HepG2 (cell line): ENCODE results near the gene GPN2. TPM values are rescaled to one million over a fixed set of nuclear protein-coding genes. Genes with fewer than 3 reads are reported as not detected.

Experiments
- ATAC-seq: fragments of 200-7000 bp; cut with Tn5 transposase; 3 replicates; pipeline ENCODE4 v1.9.1; 2020; ENCODE audit warnings: mild to moderate bottlenecking, moderate library complexity
- BruUV-seq: library from RNA; stranded (reverse); fragments of 400-500 nt; replicated peaks from 2 replicates; lab custom pipeline; 2021; lab: Mats Ljungman, UMichigan
- CTCF ChIA-PET: fragments of 300-600 bp; formaldehyde crosslinking; extraction: SDS; loops from one replicate; lab custom pipeline; 2021; ENCODE audit warnings: low total read pairs, inconsistent platforms, low intra/inter-chr PET ratio; lab: Yijun Ruan, JAX
- POLR2A ChIA-PET: fragments of 350-600 bp; sonication (Branson Sonifier 250); formaldehyde crosslinking; loops from one replicate; lab custom pipeline; 2020; ENCODE audit warnings: antibody characterized with exemption, inconsistent platforms; lab: Yijun Ruan, JAX
- DNase-seq: peaks from one replicate; pipeline ENCODE4 v3.0.0-alpha.2; 2015; ENCODE audit warnings: low spot score
- FAIRE-seq: peaks from 3 replicates; lab custom pipeline; 2011; peaks lifted over from hg19 to GRCh38; lab: Jason Lieb, UNC
- H2AFZ ChIP-seq: one replicate; pipeline ENCODE4 v1.6.1; 2011; ENCODE audit warnings: low read length, inconsistent platforms
- H3K27ac ChIP-seq: fragments of 300-600 bp; 3 replicates; pipeline ENCODE4 v1.8.0; 2011; ENCODE audit warnings: mixed run types, mild to moderate bottlenecking, mixed read lengths, low read length, inconsistent platforms; ENCODE audit not compliant: insufficient read depth; ENCODE audit errors: extremely low read length
- H3K27me3 ChIP-seq, 2 experiments: fragments of 200-600 bp in 1 of 2; 2 replicates in 1 of 2; 3 replicates in 1 of 2; pipeline versions ENCODE4 v1.6.0 to v1.8.0; 2011; ENCODE audit warnings: low read length in 2 of 2, mild to moderate bottlenecking in 2 of 2, moderate library complexity in 2 of 2, inconsistent platforms in 1 of 2; ENCODE audit not compliant: insufficient read depth in 2 of 2, control insufficient read depth in 1 of 2
- H3K36me3 ChIP-seq, 2 experiments: fragments of 200-600 bp in 1 of 2; replicated peaks in 1 of 2; 2 replicates in 1 of 2; 3 replicates in 1 of 2; pipeline versions ENCODE4 v1.5.1 to v1.8.0; 2011; ENCODE audit warnings: low read length in 2 of 2, inconsistent platforms in 1 of 2; ENCODE audit not compliant: insufficient read depth in 2 of 2, control insufficient read depth in 1 of 2
- H3K4me1 ChIP-seq: 2 replicates; pipeline ENCODE4 v1.5.1; 2012; ENCODE audit warnings: low read length, inconsistent platforms; ENCODE audit not compliant: insufficient read depth
- H3K4me2 ChIP-seq: 2 replicates; pipeline ENCODE4 v1.6.0; 2011; ENCODE audit warnings: low read depth, low read length, inconsistent platforms
- H3K4me3 ChIP-seq, 3 experiments: fragments of 200-600 bp in 1 of 3; sonication (generic), shearing (Covaris generic) in 1 of 3; replicated peaks in 1 of 3; 2 replicates each; pipeline ENCODE4 v1.5.1; 2011 to 2016; ENCODE audit warnings: low read length in 3 of 3, inconsistent platforms in 2 of 3, low read depth in 2 of 3, mild to moderate bottlenecking in 2 of 3, control low read depth in 1 of 3, mixed read lengths in 1 of 3; ENCODE audit not compliant: insufficient read depth in 1 of 3
- H3K79me2 ChIP-seq: one replicate; pipeline ENCODE4 v1.6.1; 2011; ENCODE audit warnings: low read length, inconsistent platforms; ENCODE audit not compliant: insufficient read depth
- H3K9ac ChIP-seq: 2 replicates; pipeline ENCODE4 v1.6.0; 2011; ENCODE audit warnings: mild to moderate bottlenecking, low read depth, low read length, inconsistent platforms; ENCODE audit not compliant: insufficient read depth
- H3K9me3 ChIP-seq: 2 replicates; pipeline ENCODE4 v1.5.1; 2012; ENCODE audit warnings: mild to moderate bottlenecking, low read length
- H4K20me1 ChIP-seq: 2 replicates; pipeline ENCODE4 v1.6.0; 2011; ENCODE audit warnings: inconsistent platforms, mild to moderate bottlenecking, low read length, moderate library complexity; ENCODE audit not compliant: insufficient read depth
- ARNTL ChIP-seq: sonication (generic); formaldehyde crosslinking; IDR thresholded peaks from 2 replicates; pipeline ENCODE4 v1.4.0; 2020; ENCODE audit warnings: mild to moderate bottlenecking, missing genetic modification reagents
- CEBPG ChIP-seq: IDR thresholded peaks from 2 replicates; pipeline ENCODE4 v1.6.1; 2016
- DMTF1 ChIP-seq: sonication (generic); formaldehyde crosslinking; IDR thresholded peaks from 2 replicates; pipeline ENCODE4 v1.4.0; 2020; ENCODE audit warnings: mild to moderate bottlenecking, missing genetic modification reagents
- IRF2 ChIP-seq: IDR thresholded peaks from 2 replicates; pipeline ENCODE4 v1.6.1; 2018; ENCODE audit warnings: missing genetic modification reagents, missing compliant biosample characterization
- IRX3 ChIP-seq: sonication (generic); formaldehyde crosslinking; IDR thresholded peaks from 2 replicates; pipeline ENCODE4 v1.8.1; 2023; ENCODE audit warnings: mild to moderate bottlenecking, low read depth, missing genetic modification reagents, borderline replicate concordance
- KLF6 ChIP-seq: IDR thresholded peaks from 2 replicates; pipeline ENCODE4 v1.8.0; 2016; ENCODE audit warnings: missing biosample characterization, missing genetic modification reagents
- POLR2G ChIP-seq: fragments of 200-400 bp; formaldehyde crosslinking; IDR thresholded peaks from 2 replicates; pipeline ENCODE4 v1.6.1; 2018; ENCODE audit warnings: mild to moderate bottlenecking, low read depth, low read length, moderate library complexity
- PRMT3 ChIP-seq: sonication (generic); formaldehyde crosslinking; IDR thresholded peaks from 2 replicates; pipeline ENCODE4 v1.8.1; 2022; ENCODE audit warnings: low read depth, mild to moderate bottlenecking, moderate library complexity, missing genetic modification reagents, borderline replicate concordance
- ZNF543 ChIP-seq: sonication (generic); formaldehyde crosslinking; IDR thresholded peaks from 2 replicates; pipeline ENCODE4 v1.4.0; 2020; ENCODE audit warnings: mild to moderate bottlenecking, missing genetic modification reagents
- ZNF607 ChIP-seq: sonication (generic); formaldehyde crosslinking; IDR thresholded peaks from 2 replicates; pipeline ENCODE4 v1.5.1; 2020; ENCODE audit warnings: missing genetic modification reagents, mild to moderate bottlenecking, borderline replicate concordance
- ZSCAN29 ChIP-seq: sonication (generic); formaldehyde crosslinking; conservative IDR thresholded peaks from 2 replicates; pipeline ENCODE4 v1.4.0; 2020; ENCODE audit warnings: mild to moderate bottlenecking, missing genetic modification reagents
- WGBS: methylation state at CpG from one replicate; pipeline ENCODE4 v1.1.6; 2017; ENCODE audit warnings: low lambda C conversion rate; 5-methylcytosine and 5-hydroxymethylcytosine counted together
- in situ Hi-C: cut with HindIII; loops from 2 replicates; pipeline ENCODE4 v1.10.0; 2017; ENCODE audit warnings: low pct_unique_long_range_greater_than_20kb; ENCODE audit not compliant: extremely low pct_ligation_motif_present
- intact Hi-C: fragments of 100-400 bp; cut with micrococcal nuclease; formaldehyde crosslinking; loops from one replicate; pipeline ENCODE4 v1.10.0; 2022; ENCODE audit not compliant: unreplicated experiment
- polyA plus RNA-seq, 8 experiments: library from polyadenylated mRNA; depleted of rRNA in 3 of 8; stranded (reverse) in 7 of 8; unstranded in 1 of 8; fragments of >200 nt; fragmentation: Illumina TruSeq in 4 of 8; extraction: Trizol in 4 of 8; gene quantifications; 2 replicates each; pipeline versions ENCODE4 v1.2.1 to v1.2.3, GENCODE V29; 2011 to 2016; ENCODE audit warnings: low read depth in 4 of 8, missing spikeins in 1 of 8, mixed read lengths in 1 of 8; ENCODE audit not compliant: insufficient read depth in 1 of 8
- total RNA-seq, 5 experiments: library from RNA; depleted of rRNA; stranded (reverse); fragments of >200 nt; fragmentation: Illumina TruSeq; extraction: Trizol; gene quantifications; 2 replicates each; pipeline ENCODE4 v1.2.3, GENCODE V29; 2016; ENCODE audit warnings: low read depth in 1 of 5
- TF ChIP-seq, protein P1 (sequence below): sonication (generic); formaldehyde crosslinking; IDR thresholded peaks from 2 replicates; pipeline ENCODE4 v1.4.0; 2020; ENCODE audit warnings: missing genetic modification reagents, mild to moderate bottlenecking, borderline replicate concordance
- TF ChIP-seq, protein P2 (sequence below): sonication (generic); formaldehyde crosslinking; IDR thresholded peaks from 2 replicates; pipeline ENCODE4 v1.8.0; 2022; ENCODE audit warnings: mild to moderate bottlenecking, missing genetic modification reagents, borderline replicate concordance

Gene GPN2
- total and polyA plus RNA-seq, 2 of the 13 experiments (the other 11 are each of a cell fraction or from before 2014, with no cell fraction given), result 19.3 to 38.9 TPM

DNA sequence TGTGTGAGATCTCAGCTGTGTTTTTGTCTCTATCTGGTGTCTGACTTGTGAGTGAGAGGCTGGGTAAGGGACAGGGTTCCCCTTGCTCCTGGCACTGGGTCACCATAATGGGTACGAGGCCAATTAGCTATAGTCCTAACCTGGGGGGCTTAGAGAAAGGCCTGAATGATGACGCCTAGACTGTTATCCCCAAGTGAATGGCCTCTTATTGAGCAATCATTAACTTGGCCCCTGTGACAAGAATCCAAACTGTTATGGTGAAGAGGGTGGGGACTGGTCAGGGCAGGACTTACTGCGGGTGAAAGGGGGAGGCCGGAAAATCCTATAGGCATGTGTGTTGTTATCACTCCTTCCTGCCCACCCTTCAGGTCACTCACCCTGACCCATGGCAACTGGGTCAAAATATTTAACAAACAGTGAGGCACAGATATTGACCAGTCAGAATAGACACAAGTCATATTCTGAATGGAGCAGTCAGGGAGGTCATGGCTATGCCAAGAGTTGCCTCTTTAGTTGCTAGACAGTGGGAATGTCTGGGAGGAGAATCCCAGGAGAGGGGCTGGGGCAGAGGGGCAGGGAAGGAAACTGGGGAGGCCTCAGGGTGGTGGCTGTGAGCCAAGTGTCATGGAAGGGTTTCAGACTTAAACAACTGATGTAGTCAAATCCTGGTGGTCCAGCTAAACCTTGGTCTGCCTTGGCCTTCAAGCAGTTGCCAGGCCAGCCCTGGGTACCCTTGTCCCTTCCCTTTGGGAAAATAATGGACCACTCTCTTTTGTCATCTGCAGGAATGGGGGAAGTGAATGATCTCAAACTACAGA lies 20.5 kb upstream of the GPN2 start:
- intact Hi-C loops (no loop called here), in situ Hi-C loops (loop anchor here (5.0 kb wide), 1 partner anchor 82 kb away; the partner anchor contains the start of gene TRNP1)
- ChIA-PET CTCF (no interaction called here), POLR2A (interaction anchor here (1.0 to 11.5 kb wide), 8 partner anchors 11 to 83 kb away, joined by 3 to 371 read pairs (median 8); partner anchors contain the start of genes GPATCH3, GPN2, KDF1 and NUDC)
- Histone ChIP-seq H3K9me3 (no peaks in the 10 kb centered on the region), H2AFZ (no peak overlapping the region), H3K4me2 (peak overlapping the region; percentile 93), H4K20me1 (peaks cover 16% of the 10 kb centered on the region; the same call in 1 of the 2 replicates), H3K4me1 (peaks cover 66% of the 10 kb centered on the region), H3K36me3 (peaks cover 3 to 8% of the 10 kb centered on the region in 2 experiments; a peak in 3 of 5 replicates), H3K27ac (peak overlapping the region; percentile 96), H3K27me3 (no peaks in the 10 kb centered on the region; a peak in 1 of 5 replicates), H3K9ac (peak overlapping the region; percentile 98), H3K4me3 (peak overlapping the region; percentile 75 to 97 (median 92)), H3K79me2 (peaks cover 30% of the 10 kb centered on the region)
- ATAC-seq, result peak; percentile 68
- WGBS, result 4% methylated on average over 4 of the region's 4 CpGs
- peak; percentile 98 for DNase-seq
- FAIRE-seq, result peak; percentile 90
- BruUV-seq, result no TSS peak
- no peak for TF ChIP-seq DMTF1
- peak; percentile 92 for TF ChIP-seq ARNTL (CRISPR knock-in tag)
- peak; percentile 69 for TF ChIP-seq KLF6 (CRISPR knock-in tag)
- no peak for TF ChIP-seq IRX3 (CRISPR knock-in tag)
- TF ChIP-seq, protein P1, sequence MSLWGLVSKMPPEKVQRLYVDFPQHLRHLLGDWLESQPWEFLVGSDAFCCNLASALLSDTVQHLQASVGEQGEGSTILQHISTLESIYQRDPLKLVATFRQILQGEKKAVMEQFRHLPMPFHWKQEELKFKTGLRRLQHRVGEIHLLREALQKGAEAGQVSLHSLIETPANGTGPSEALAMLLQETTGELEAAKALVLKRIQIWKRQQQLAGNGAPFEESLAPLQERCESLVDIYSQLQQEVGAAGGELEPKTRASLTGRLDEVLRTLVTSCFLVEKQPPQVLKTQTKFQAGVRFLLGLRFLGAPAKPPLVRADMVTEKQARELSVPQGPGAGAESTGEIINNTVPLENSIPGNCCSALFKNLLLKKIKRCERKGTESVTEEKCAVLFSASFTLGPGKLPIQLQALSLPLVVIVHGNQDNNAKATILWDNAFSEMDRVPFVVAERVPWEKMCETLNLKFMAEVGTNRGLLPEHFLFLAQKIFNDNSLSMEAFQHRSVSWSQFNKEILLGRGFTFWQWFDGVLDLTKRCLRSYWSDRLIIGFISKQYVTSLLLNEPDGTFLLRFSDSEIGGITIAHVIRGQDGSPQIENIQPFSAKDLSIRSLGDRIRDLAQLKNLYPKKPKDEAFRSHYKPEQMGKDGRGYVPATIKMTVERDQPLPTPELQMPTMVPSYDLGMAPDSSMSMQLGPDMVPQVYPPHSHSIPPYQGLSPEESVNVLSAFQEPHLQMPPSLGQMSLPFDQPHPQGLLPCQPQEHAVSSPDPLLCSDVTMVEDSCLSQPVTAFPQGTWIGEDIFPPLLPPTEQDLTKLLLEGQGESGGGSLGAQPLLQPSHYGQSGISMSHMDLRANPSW (CRISPR knock-in tag), result peak; percentile 74; the same call in 1 of the 2 replicates
- TF ChIP-seq PRMT3 (CRISPR knock-in tag), result peak; percentile 63; the same call in 1 of the 2 replicates
- TF ChIP-seq ZNF543, result no peak
- peak; percentile 78; the same call in 1 of the 2 replicates for TF ChIP-seq ZNF607 (CRISPR knock-in tag)
- TF ChIP-seq, protein P2, sequence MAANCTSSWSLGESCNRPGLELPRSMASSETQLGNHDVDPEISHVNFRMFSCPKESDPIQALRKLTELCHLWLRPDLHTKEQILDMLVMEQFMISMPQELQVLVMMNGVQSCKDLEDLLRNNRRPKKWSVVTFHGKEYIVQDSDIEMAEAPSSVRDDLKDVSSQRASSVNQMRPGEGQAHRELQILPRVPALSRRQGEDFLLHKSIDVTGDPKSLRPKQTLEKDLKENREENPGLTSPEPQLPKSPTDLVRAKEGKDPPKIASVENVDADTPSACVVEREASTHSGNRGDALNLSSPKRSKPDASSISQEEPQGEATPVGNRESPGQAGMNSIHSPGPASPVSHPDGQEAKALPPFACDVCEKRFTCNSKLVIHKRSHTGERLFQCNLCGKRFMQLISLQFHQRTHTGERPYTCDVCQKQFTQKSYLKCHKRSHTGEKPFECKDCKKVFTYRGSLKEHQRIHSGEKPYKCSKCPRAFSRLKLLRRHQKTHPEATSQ, result peak; percentile 83; the same call in 1 of the 2 replicates
- TF ChIP-seq ZSCAN29 (CRISPR knock-in tag), result 0 out of 2 replicates have a peak, but pooled peaks have one; percentile 21
- peak; percentile 95 for TF ChIP-seq CEBPG
- TF ChIP-seq POLR2G, result peak; percentile 74; the same call in 1 of the 2 replicates
- TF ChIP-seq IRF2 (CRISPR knock-in tag), result peak; percentile 33; the same call in 1 of the 2 replicates
